AG04449 (cell line): Measurements from ENCODE around the gene MYOZ3.

Experiments used
- CTCF ChIA-PET: fragments of 350-600 bp; formaldehyde crosslinking; extraction: SDS; loops from one replicate; lab custom pipeline; 2021; ENCODE audit warnings: antibody characterized with exemption; lab: Yijun Ruan, JAX
- POLR2A ChIA-PET: fragments of 400-600, 350-600 bp; formaldehyde crosslinking; extraction: SDS; loops from one replicate; lab custom pipeline; 2020; ENCODE audit warnings: antibody characterized with exemption, inconsistent platforms; lab: Yijun Ruan, JAX
- DNase-seq: peaks from one replicate; pipeline ENCODE4 v3.0.0-alpha.2; 2010; ENCODE audit warnings: low read depth, low spot score
- H3K4me3 ChIP-seq: 2 replicates; pipeline ENCODE4 v1.5.1; 2011; ENCODE audit warnings: low read depth, mild to moderate bottlenecking, control low read depth, low read length
- CTCF ChIP-seq: IDR thresholded peaks from one replicate; pipeline ENCODE4 v1.5.1; 2011; ENCODE audit warnings: mild to moderate bottlenecking, moderate library complexity, low read length, control low read depth, inconsistent platforms; ENCODE audit not compliant: insufficient read depth; ENCODE audit errors: missing control alignments

Gene MYOZ3

GRCh38 chr5:150706776-150707390, 45.8 kb downstream of the MYOZ3 start:
- ChIA-PET CTCF (interaction anchor here (0.9 to 1.3 kb wide), 3 partner anchors 13 to 144 kb away, joined by 3 to 4 read pairs (median 3); no protein-coding TSS in a partner anchor), POLR2A (no interaction called here)
- DNase-seq = no peak
- TF ChIP-seq CTCF = no peak
- no peak overlapping the region for H3K4me3 ChIP-seq

- ChIA-PET POLR2A (no interaction called here), CTCF (interaction anchor here (1.1 to 2.5 kb wide), 4 partner anchors 10 to 251 kb away, joined by 3 to 17 read pairs (median 6); no protein-coding TSS in a partner anchor)
- peak; percentile 8 for TF ChIP-seq CTCF
- no peak overlapping the region for H3K4me3 ChIP-seq
- no peak for DNase-seq
These were observed 49.1 kb downstream of the MYOZ3 start for GRCh38 chr5:150710165-150710564.

- TF ChIP-seq CTCF = no peak
- ChIA-PET POLR2A (no interaction called here), CTCF (no interaction called here)
- DNase-seq = no peak
- H3K4me3 ChIP-seq = no peak overlapping the region
These were observed 62.8 kb downstream of the MYOZ3 start for GRCh38 chr5:150723845-150724244.
